ENCODE results near the gene BCAS3. TPM values are rescaled to one million over a fixed set of nuclear protein-coding genes. Genes with fewer than 3 reads are reported as not detected.
A peak's percentile ranks its signal among the peaks of the same experiment; 100 is the strongest.

BCAS3 gene
- total RNA-seq, 1 donor from 2014 or later: 30.5 TPM

DNA sequence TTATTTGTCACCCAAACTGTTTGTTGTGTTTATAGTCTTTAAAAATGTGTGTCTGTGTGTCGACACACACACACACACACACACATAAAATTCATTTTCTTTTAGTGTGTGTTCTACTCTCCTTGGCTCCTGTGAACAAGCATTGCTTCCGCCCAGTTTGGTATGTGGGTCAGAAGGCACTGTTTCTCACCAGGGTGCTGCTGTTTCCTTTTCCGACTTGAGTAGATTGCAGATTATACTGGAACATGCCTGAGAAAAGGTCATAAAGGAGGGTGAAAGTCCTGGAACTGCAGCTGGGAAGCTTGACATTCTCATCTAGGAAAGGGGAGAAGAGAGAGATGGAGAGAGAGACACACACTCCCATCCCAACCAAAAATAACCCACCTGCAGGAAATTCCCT is 330.3 kb downstream of the BCAS3 start:
- no peak for DNase-seq (ENCODE audit: low read depth, low spot score)

DNA sequence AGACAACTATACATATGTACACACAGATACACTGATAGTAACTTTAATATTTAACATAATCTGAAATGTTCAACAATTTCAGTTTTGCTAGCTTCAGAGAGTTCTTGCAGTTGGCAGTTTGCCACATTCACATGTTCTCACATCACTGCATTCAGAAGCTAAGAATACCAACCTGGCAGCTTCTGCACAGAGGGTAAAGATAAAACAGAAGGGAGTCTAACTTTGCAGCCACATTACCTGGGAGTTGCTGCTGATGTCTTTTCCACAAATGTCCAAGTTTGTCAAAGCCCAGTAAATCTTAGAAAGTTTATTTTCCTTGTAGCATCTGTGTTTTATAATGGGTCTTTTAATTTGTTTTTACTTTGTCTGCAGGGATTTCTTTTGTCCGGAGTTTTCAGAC is 332.0 kb downstream of the BCAS3 start:
- no peaks in the 10 kb centered on the region for H3K9me3 Mint-ChIP-seq
- TF ChIP-seq, protein P1, sequence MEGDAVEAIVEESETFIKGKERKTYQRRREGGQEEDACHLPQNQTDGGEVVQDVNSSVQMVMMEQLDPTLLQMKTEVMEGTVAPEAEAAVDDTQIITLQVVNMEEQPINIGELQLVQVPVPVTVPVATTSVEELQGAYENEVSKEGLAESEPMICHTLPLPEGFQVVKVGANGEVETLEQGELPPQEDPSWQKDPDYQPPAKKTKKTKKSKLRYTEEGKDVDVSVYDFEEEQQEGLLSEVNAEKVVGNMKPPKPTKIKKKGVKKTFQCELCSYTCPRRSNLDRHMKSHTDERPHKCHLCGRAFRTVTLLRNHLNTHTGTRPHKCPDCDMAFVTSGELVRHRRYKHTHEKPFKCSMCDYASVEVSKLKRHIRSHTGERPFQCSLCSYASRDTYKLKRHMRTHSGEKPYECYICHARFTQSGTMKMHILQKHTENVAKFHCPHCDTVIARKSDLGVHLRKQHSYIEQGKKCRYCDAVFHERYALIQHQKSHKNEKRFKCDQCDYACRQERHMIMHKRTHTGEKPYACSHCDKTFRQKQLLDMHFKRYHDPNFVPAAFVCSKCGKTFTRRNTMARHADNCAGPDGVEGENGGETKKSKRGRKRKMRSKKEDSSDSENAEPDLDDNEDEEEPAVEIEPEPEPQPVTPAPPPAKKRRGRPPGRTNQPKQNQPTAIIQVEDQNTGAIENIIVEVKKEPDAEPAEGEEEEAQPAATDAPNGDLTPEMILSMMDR (conservative IDR thresholded peaks at IDR 0.05): no peak
- peaks cover 2% of the 10 kb centered on the region for H3K36me3 Mint-ChIP-seq (ENCODE audit: low read depth)
- H3K27me3 Mint-ChIP-seq (ENCODE audit: low read depth): no peaks in the 10 kb centered on the region
- H3K4me3 Mint-ChIP-seq: no peak overlapping the region
- no peak for DNase-seq (ENCODE audit: low read depth, low spot score)
- H3K27ac Mint-ChIP-seq (ENCODE audit: unreplicated experiment): no peak overlapping the region
- peaks cover 33% of the 10 kb centered on the region for H3K4me1 Mint-ChIP-seq

More for the DNA sequence above, 330.3 kb downstream of the BCAS3 start:
- Mint-ChIP-seq H3K27ac (ENCODE audit: unreplicated experiment) (peak overlapping the region; percentile 3), H3K4me1 (peaks cover 41% of the 10 kb centered on the region), H3K27me3 (ENCODE audit: low read depth) (no peaks in the 10 kb centered on the region), H3K9me3 (no peaks in the 10 kb centered on the region), H3K36me3 (ENCODE audit: low read depth) (peaks cover 2% of the 10 kb centered on the region), H3K4me3 (peak overlapping the region; percentile 2)
- TF ChIP-seq, protein P1 (conservative IDR thresholded peaks at IDR 0.05): no peak

DNA sequence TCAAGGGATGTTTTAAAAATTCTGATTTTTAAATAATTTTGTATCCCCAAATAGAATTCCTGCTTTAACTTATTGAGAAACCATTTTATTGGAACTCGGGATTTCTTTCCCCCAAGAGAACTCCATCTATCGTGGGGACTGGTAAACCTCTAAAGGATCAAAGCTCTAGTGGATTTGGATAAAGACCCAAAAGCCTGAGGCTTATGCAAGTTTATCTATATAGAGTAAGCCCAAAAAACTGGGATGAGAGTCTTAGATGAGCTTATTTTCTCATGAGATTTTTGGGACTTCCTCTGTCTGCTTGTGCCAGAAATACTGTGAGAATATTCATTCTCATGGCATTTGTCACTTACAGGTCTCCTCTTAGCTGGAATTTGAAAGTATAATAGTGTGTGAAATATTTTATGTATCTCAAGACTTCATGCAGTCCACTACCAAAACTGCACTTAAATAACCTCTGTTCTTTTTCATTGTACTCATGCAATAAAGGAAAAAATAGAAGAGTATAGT is 333.1 kb downstream of the BCAS3 start:
- no peak for DNase-seq (ENCODE audit: low read depth, low spot score)
- no peak overlapping the region for H3K4me3 Mint-ChIP-seq
- no peaks in the 10 kb centered on the region for H3K9me3 Mint-ChIP-seq
- H3K27me3 Mint-ChIP-seq (ENCODE audit: low read depth): no peaks in the 10 kb centered on the region
- H3K4me1 Mint-ChIP-seq: peaks cover 28% of the 10 kb centered on the region
- TF ChIP-seq, protein P1 (conservative IDR thresholded peaks at IDR 0.05): no peak
- no peak overlapping the region for H3K27ac Mint-ChIP-seq (ENCODE audit: unreplicated experiment)
- no peaks in the 10 kb centered on the region for H3K36me3 Mint-ChIP-seq (ENCODE audit: low read depth)

DNA sequence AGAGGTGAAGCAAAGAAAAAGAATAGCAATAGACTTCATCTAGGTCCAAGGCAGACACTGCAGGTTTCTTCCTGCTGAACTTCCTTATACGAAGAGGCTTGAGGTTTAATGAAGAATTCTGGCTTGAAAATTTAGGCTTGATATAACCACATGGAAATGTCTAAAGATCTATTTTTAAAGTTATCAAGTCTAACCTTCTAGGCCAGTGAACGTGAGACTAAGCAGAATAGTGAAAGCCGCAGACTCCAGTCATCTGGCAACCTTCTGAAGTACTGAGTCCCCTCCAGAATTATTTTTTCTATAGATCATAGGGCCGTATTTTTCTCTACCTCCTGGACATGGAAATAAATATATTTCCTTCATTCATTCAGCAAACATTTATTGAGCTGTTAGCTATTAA is 333.6 kb downstream of the BCAS3 start:
- Mint-ChIP-seq H3K4me3 (no peak overlapping the region), H3K27me3 (ENCODE audit: low read depth) (no peaks in the 10 kb centered on the region), H3K4me1 (peaks cover 28% of the 10 kb centered on the region), H3K27ac (ENCODE audit: unreplicated experiment) (no peak overlapping the region), H3K9me3 (no peaks in the 10 kb centered on the region), H3K36me3 (ENCODE audit: low read depth) (no peaks in the 10 kb centered on the region)
- no peak for DNase-seq (ENCODE audit: low read depth, low spot score)
- TF ChIP-seq, protein P1 (conservative IDR thresholded peaks at IDR 0.05): no peak

DNA sequence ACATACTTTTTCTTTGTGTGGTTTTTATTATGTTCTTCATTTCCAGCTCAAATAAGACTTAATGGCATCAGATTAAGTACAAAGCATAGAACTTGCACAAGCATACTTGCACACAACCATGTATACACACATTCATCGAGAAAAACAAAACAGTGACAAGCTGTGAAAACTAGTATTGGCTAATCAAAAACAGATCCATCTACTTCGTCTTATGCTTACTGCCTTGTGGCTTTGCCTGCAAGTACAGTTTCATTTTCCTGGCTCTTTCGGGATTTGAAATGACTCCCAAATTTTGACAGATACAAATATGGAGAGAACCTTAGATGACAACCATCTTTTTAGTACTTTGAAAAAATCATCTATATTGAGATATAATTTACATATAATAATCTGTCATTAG is 338.3 kb downstream of the BCAS3 start:
- no peak for DNase-seq (ENCODE audit: low read depth, low spot score)
- H3K27ac Mint-ChIP-seq (ENCODE audit: unreplicated experiment): no peak overlapping the region
- H3K4me3 Mint-ChIP-seq: no peak overlapping the region
- H3K36me3 Mint-ChIP-seq (ENCODE audit: low read depth): no peaks in the 10 kb centered on the region
- no peaks in the 10 kb centered on the region for H3K27me3 Mint-ChIP-seq (ENCODE audit: low read depth)
- peaks cover 4% of the 10 kb centered on the region for H3K4me1 Mint-ChIP-seq
- H3K9me3 Mint-ChIP-seq: no peaks in the 10 kb centered on the region
- TF ChIP-seq, protein P1 (conservative IDR thresholded peaks at IDR 0.05): no peak
